HepG2 (cell line): ENCODE results near the gene EXOC6B. TPM values are rescaled to one million over a fixed set of nuclear protein-coding genes. Genes with fewer than 3 reads are reported as not detected.

Source experiments
- ATAC-seq: fragments of 200-7000 bp; cut with Tn5 transposase; 3 replicates; pipeline ENCODE4 v1.9.1; 2020; ENCODE audit warnings: mild to moderate bottlenecking, moderate library complexity
- BruUV-seq: library from RNA; stranded (reverse); fragments of 400-500 nt; replicated peaks from 2 replicates; lab custom pipeline; 2021; lab: Mats Ljungman, UMichigan
- CTCF ChIA-PET: fragments of 300-600 bp; formaldehyde crosslinking; extraction: SDS; loops from one replicate; lab custom pipeline; 2021; ENCODE audit warnings: low total read pairs, inconsistent platforms, low intra/inter-chr PET ratio; lab: Yijun Ruan, JAX
- POLR2A ChIA-PET: fragments of 350-600 bp; sonication (Branson Sonifier 250); formaldehyde crosslinking; loops from one replicate; lab custom pipeline; 2020; ENCODE audit warnings: antibody characterized with exemption, inconsistent platforms; lab: Yijun Ruan, JAX
- DNase-seq: peaks from one replicate; pipeline ENCODE4 v3.0.0-alpha.2; 2015; ENCODE audit warnings: low spot score
- FAIRE-seq: peaks from 3 replicates; lab custom pipeline; 2011; peaks lifted over from hg19 to GRCh38; lab: Jason Lieb, UNC
- H2AFZ ChIP-seq: one replicate; pipeline ENCODE4 v1.6.1; 2011; ENCODE audit warnings: low read length, inconsistent platforms
- H3K27ac ChIP-seq: fragments of 300-600 bp; 3 replicates; pipeline ENCODE4 v1.8.0; 2011; ENCODE audit warnings: mixed run types, mild to moderate bottlenecking, mixed read lengths, low read length, inconsistent platforms; ENCODE audit not compliant: insufficient read depth; ENCODE audit errors: extremely low read length
- H3K27me3 ChIP-seq, 2 experiments: fragments of 200-600 bp in 1 of 2; 2 replicates in 1 of 2; 3 replicates in 1 of 2; pipeline versions ENCODE4 v1.6.0 to v1.8.0; 2011; ENCODE audit warnings: low read length in 2 of 2, mild to moderate bottlenecking in 2 of 2, moderate library complexity in 2 of 2, inconsistent platforms in 1 of 2; ENCODE audit not compliant: insufficient read depth in 2 of 2, control insufficient read depth in 1 of 2
- H3K36me3 ChIP-seq, 2 experiments: fragments of 200-600 bp in 1 of 2; replicated peaks in 1 of 2; 2 replicates in 1 of 2; 3 replicates in 1 of 2; pipeline versions ENCODE4 v1.5.1 to v1.8.0; 2011; ENCODE audit warnings: low read length in 2 of 2, inconsistent platforms in 1 of 2; ENCODE audit not compliant: insufficient read depth in 2 of 2, control insufficient read depth in 1 of 2
- H3K4me1 ChIP-seq: 2 replicates; pipeline ENCODE4 v1.5.1; 2012; ENCODE audit warnings: low read length, inconsistent platforms; ENCODE audit not compliant: insufficient read depth
- H3K4me2 ChIP-seq: 2 replicates; pipeline ENCODE4 v1.6.0; 2011; ENCODE audit warnings: low read depth, low read length, inconsistent platforms
- H3K4me3 ChIP-seq, 3 experiments: fragments of 200-600 bp in 1 of 3; sonication (generic), shearing (Covaris generic) in 1 of 3; replicated peaks in 1 of 3; 2 replicates each; pipeline ENCODE4 v1.5.1; 2011 to 2016; ENCODE audit warnings: low read length in 3 of 3, inconsistent platforms in 2 of 3, low read depth in 2 of 3, mild to moderate bottlenecking in 2 of 3, control low read depth in 1 of 3, mixed read lengths in 1 of 3; ENCODE audit not compliant: insufficient read depth in 1 of 3
- H3K79me2 ChIP-seq: one replicate; pipeline ENCODE4 v1.6.1; 2011; ENCODE audit warnings: low read length, inconsistent platforms; ENCODE audit not compliant: insufficient read depth
- H3K9ac ChIP-seq: 2 replicates; pipeline ENCODE4 v1.6.0; 2011; ENCODE audit warnings: mild to moderate bottlenecking, low read depth, low read length, inconsistent platforms; ENCODE audit not compliant: insufficient read depth
- H3K9me3 ChIP-seq: 2 replicates; pipeline ENCODE4 v1.5.1; 2012; ENCODE audit warnings: mild to moderate bottlenecking, low read length
- H4K20me1 ChIP-seq: 2 replicates; pipeline ENCODE4 v1.6.0; 2011; ENCODE audit warnings: inconsistent platforms, mild to moderate bottlenecking, low read length, moderate library complexity; ENCODE audit not compliant: insufficient read depth
- CBX2 ChIP-seq, 2 experiments: fragments of 200-600 bp in 1 of 2; sonication (generic); formaldehyde crosslinking in 1 of 2; IDR thresholded peaks; 2 replicates each; pipeline versions ENCODE4 v1.7.0 to v1.8.1; 2018 to 2022; ENCODE audit warnings: low read depth in 2 of 2, low read length in 1 of 2, mild to moderate bottlenecking in 1 of 2, missing genetic modification reagents in 1 of 2
- KDM3A ChIP-seq: IDR thresholded peaks from 2 replicates; pipeline ENCODE4 v1.6.1; 2018; ENCODE audit warnings: low read depth, missing compliant biosample characterization
- NFE2 ChIP-seq: sonication (generic); formaldehyde crosslinking; IDR thresholded peaks from 2 replicates; pipeline ENCODE4 v1.4.0; 2020; ENCODE audit warnings: missing genetic modification reagents
- POGK ChIP-seq: sonication (generic); formaldehyde crosslinking; conservative IDR thresholded peaks from 2 replicates; pipeline ENCODE4 v1.8.0; 2022; ENCODE audit warnings: mild to moderate bottlenecking, moderate library complexity, missing genetic modification reagents
- POLR2AphosphoS5 ChIP-seq: IDR thresholded peaks from 2 replicates; pipeline ENCODE4 v1.6.1; 2012; ENCODE audit warnings: low read depth, low read length
- SMC3 ChIP-seq: IDR thresholded peaks from 2 replicates; pipeline ENCODE4 v1.6.1; 2011; ENCODE audit warnings: low read length, improper control_type of control experiment
- STAG1 ChIP-seq: sonication (generic); formaldehyde crosslinking; IDR thresholded peaks from 2 replicates; pipeline ENCODE4 v1.4.0; 2020; ENCODE audit warnings: missing genetic modification reagents
- ZBTB7B ChIP-seq: sonication (generic); formaldehyde crosslinking; IDR thresholded peaks from 2 replicates; pipeline ENCODE4 v1.4.0; 2020; ENCODE audit warnings: missing genetic modification reagents
- ZFP36L1 ChIP-seq: sonication (generic); formaldehyde crosslinking; IDR thresholded peaks from 2 replicates; pipeline ENCODE4 v1.8.0; 2022; ENCODE audit warnings: mild to moderate bottlenecking, missing genetic modification reagents, moderate library complexity
- ZSCAN25 ChIP-seq: sonication (generic); formaldehyde crosslinking; IDR thresholded peaks from 2 replicates; pipeline ENCODE4 v1.8.0; 2022; ENCODE audit warnings: mild to moderate bottlenecking, missing genetic modification reagents
- in situ Hi-C: cut with HindIII; loops from 2 replicates; pipeline ENCODE4 v1.10.0; 2017; ENCODE audit warnings: low pct_unique_long_range_greater_than_20kb; ENCODE audit not compliant: extremely low pct_ligation_motif_present
- intact Hi-C: fragments of 100-400 bp; cut with micrococcal nuclease; formaldehyde crosslinking; loops from one replicate; pipeline ENCODE4 v1.10.0; 2022; ENCODE audit not compliant: unreplicated experiment
- polyA plus RNA-seq, 8 experiments: library from polyadenylated mRNA; depleted of rRNA in 3 of 8; stranded (reverse) in 7 of 8; unstranded in 1 of 8; fragments of >200 nt; fragmentation: Illumina TruSeq in 4 of 8; extraction: Trizol in 4 of 8; gene quantifications; 2 replicates each; pipeline versions ENCODE4 v1.2.1 to v1.2.3, GENCODE V29; 2011 to 2016; ENCODE audit warnings: low read depth in 4 of 8, missing spikeins in 1 of 8, mixed read lengths in 1 of 8; ENCODE audit not compliant: insufficient read depth in 1 of 8
- total RNA-seq, 5 experiments: library from RNA; depleted of rRNA; stranded (reverse); fragments of >200 nt; fragmentation: Illumina TruSeq; extraction: Trizol; gene quantifications; 2 replicates each; pipeline ENCODE4 v1.2.3, GENCODE V29; 2016; ENCODE audit warnings: low read depth in 1 of 5
- TF ChIP-seq, protein P1 (sequence below): sonication (generic); formaldehyde crosslinking; IDR thresholded peaks from 2 replicates; pipeline ENCODE4 v1.4.0; 2020; ENCODE audit warnings: mild to moderate bottlenecking, missing genetic modification reagents

The EXOC6B gene
- total and polyA plus RNA-seq, 2 of the 13 experiments (the other 11 are each of a cell fraction or from before 2014, with no cell fraction given): 9.1 to 15.9 TPM

- Histone ChIP-seq H3K9me3 (no peaks in the 10 kb centered on the region), H4K20me1 (no peaks in the 10 kb centered on the region), H3K36me3 (peaks cover 0 to 2% of the 10 kb centered on the region in 2 experiments; a peak in 1 of 5 replicates), H3K9ac (no peak overlapping the region), H3K4me2 (no peak overlapping the region), H3K4me3 (no peak overlapping the region), H3K79me2 (no peaks in the 10 kb centered on the region), H2AFZ (no peak overlapping the region), H3K27ac (no peak overlapping the region), H3K27me3 (no peaks in the 10 kb centered on the region), H3K4me1 (peaks cover 14% of the 10 kb centered on the region)
- intact Hi-C loops (loop anchor here (5.0 kb wide), 1 partner anchor 37 kb away; no protein-coding TSS in a partner anchor), in situ Hi-C loops (no loop called here)
- no peak for FAIRE-seq
- TF ChIP-seq STAG1 (CRISPR knock-in tag) (peak; percentile 14; the same call in 1 of the 2 replicates), SMC3 (peak; percentile 50; the same call in 1 of the 2 replicates), ZSCAN25 (CRISPR knock-in tag) (no peak), NFE2 (CRISPR knock-in tag) (no peak)
- DNase-seq: peak; percentile 33
- BruUV-seq: no TSS peak
- ChIA-PET POLR2A (interaction anchor here (1.0 kb wide), 1 partner anchor 10 kb away, joined by 3 read pairs; no protein-coding TSS in a partner anchor), CTCF (interaction anchor here (1.4 kb wide), 1 partner anchor 32 kb away, joined by 8 read pairs; no protein-coding TSS in a partner anchor)
- peak; percentile 70 for ATAC-seq
These were observed 112.0 kb downstream of the EXOC6B start for GRCh38 chr2:72713857-72714256.

GRCh38 chr2:72712977-72713376 is 112.9 kb downstream of the EXOC6B start:
- H3K9ac ChIP-seq: no peak overlapping the region
- H3K27me3 ChIP-seq: no peaks in the 10 kb centered on the region
- no peak overlapping the region for H3K4me3 ChIP-seq
- ATAC-seq: no peak
- peaks cover 14% of the 10 kb centered on the region for H3K4me1 ChIP-seq
- H3K9me3 ChIP-seq: no peaks in the 10 kb centered on the region
- ChIA-PET POLR2A (no interaction called here), CTCF (interaction anchor here (1.4 kb wide), 1 partner anchor 33 kb away, joined by 8 read pairs; no protein-coding TSS in a partner anchor)
- in situ Hi-C loops (no loop called here), intact Hi-C loops (loop anchor here (5.0 kb wide), 1 partner anchor 36 kb away; no protein-coding TSS in a partner anchor)
- BruUV-seq: no TSS peak
- H2AFZ ChIP-seq: no peak overlapping the region
- no peaks in the 10 kb centered on the region for H4K20me1 ChIP-seq
- H3K27ac ChIP-seq: no peak overlapping the region
- FAIRE-seq: no peak
- no peak for DNase-seq
- peaks cover 0 to 2% of the 10 kb centered on the region in 2 experiments; a peak in 1 of 5 replicates for H3K36me3 ChIP-seq
- H3K79me2 ChIP-seq: no peaks in the 10 kb centered on the region
- H3K4me2 ChIP-seq: no peak overlapping the region
- TF ChIP-seq ZFP36L1 (CRISPR knock-in tag) (no peak), POLR2AphosphoS5 (no peak), CBX2 (IDR thresholded peaks at IDR 0.05; ENCODE audit: low read depth, low read length) (no peak), CBX2 (CRISPR knock-in tag; IDR thresholded peaks at IDR 0.05; ENCODE audit: low read depth) (no peak), POGK (CRISPR knock-in tag) (no peak), ZBTB7B (CRISPR knock-in tag) (no peak), KDM3A (CRISPR knock-in tag) (no peak)
- TF ChIP-seq, protein P1, sequence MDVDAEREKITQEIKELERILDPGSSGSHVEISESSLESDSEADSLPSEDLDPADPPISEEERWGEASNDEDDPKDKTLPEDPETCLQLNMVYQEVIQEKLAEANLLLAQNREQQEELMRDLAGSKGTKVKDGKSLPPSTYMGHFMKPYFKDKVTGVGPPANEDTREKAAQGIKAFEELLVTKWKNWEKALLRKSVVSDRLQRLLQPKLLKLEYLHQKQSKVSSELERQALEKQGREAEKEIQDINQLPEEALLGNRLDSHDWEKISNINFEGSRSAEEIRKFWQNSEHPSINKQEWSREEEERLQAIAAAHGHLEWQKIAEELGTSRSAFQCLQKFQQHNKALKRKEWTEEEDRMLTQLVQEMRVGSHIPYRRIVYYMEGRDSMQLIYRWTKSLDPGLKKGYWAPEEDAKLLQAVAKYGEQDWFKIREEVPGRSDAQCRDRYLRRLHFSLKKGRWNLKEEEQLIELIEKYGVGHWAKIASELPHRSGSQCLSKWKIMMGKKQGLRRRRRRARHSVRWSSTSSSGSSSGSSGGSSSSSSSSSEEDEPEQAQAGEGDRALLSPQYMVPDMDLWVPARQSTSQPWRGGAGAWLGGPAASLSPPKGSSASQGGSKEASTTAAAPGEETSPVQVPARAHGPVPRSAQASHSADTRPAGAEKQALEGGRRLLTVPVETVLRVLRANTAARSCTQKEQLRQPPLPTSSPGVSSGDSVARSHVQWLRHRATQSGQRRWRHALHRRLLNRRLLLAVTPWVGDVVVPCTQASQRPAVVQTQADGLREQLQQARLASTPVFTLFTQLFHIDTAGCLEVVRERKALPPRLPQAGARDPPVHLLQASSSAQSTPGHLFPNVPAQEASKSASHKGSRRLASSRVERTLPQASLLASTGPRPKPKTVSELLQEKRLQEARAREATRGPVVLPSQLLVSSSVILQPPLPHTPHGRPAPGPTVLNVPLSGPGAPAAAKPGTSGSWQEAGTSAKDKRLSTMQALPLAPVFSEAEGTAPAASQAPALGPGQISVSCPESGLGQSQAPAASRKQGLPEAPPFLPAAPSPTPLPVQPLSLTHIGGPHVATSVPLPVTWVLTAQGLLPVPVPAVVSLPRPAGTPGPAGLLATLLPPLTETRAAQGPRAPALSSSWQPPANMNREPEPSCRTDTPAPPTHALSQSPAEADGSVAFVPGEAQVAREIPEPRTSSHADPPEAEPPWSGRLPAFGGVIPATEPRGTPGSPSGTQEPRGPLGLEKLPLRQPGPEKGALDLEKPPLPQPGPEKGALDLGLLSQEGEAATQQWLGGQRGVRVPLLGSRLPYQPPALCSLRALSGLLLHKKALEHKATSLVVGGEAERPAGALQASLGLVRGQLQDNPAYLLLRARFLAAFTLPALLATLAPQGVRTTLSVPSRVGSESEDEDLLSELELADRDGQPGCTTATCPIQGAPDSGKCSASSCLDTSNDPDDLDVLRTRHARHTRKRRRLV (CRISPR knock-in tag): no peak
